ENCODE data around the gene EEF1AKMT1. TPM values are rescaled to one million over a fixed set of nuclear protein-coding genes. Genes with fewer than 3 reads are reported as not detected.

EEF1AKMT1 gene
- total RNA-seq, 2 experiments from 2014 or later = 1.9 to 2.5 TPM

- peaks cover 18 to 29% of the 10 kb centered on the region in 2 experiments for H3K27me3 ChIP-seq (ENCODE audit: control insufficient read depth in 1 of 2, insufficient read depth in 2 of 2, low read length in 2 of 2)
- peak overlapping the region; percentile 77 for H3K4me3 Mint-ChIP-seq
- H3K27ac ChIP-seq (ENCODE audit: low read depth in 1 of 2, low read length in 2 of 2) = no peak overlapping the region
- no peak overlapping the region for H3K27ac Mint-ChIP-seq
- no peaks in the 10 kb centered on the region for H3K9me3 Mint-ChIP-seq
- no peaks in the 10 kb centered on the region for H3K36me3 ChIP-seq (ENCODE audit: insufficient read depth, low read length)
- peaks cover 28% of the 10 kb centered on the region for H3K27me3 Mint-ChIP-seq
- H3K36me3 Mint-ChIP-seq (ENCODE audit: low read depth) = no peaks in the 10 kb centered on the region
- ATAC-seq (ENCODE audit: poor library complexity) (no peak), DNase-seq (no peak)
- CTCF ChIA-PET = interaction anchor here (1.3 kb wide), 1 partner anchor 125 kb away, joined by 3 read pairs; no protein-coding TSS in a partner anchor
- no peak for TF ChIP-seq CTCF (IDR thresholded peaks at IDR 0.05)
- peaks cover 7% of the 10 kb centered on the region for H3K4me1 Mint-ChIP-seq (ENCODE audit: low read depth)
- H3K4me1 ChIP-seq (ENCODE audit: insufficient read depth, low read length) = peaks cover 14% of the 10 kb centered on the region
- no peaks in the 10 kb centered on the region for H3K9me3 ChIP-seq (ENCODE audit: control insufficient read depth in 1 of 2, insufficient read depth in 1 of 2, low read length in 2 of 2)
- intact Hi-C loops (cut with DNase I, micrococcal nuclease) = loop anchor here (2.0 to 10.0 kb wide), 7 partner anchors 66 to 590 kb away; partner anchors contain the start of genes CRYL1 (in 1 of the 2), GJB2 (in 1 of the 2) and IFT88 (in 1 of the 2)
- no peak overlapping the region for H3K4me3 ChIP-seq (ENCODE audit: low read length)
- POLR2A ChIA-PET = interaction anchor here (1.1 to 1.7 kb wide), 2 partner anchors 68 to 228 kb away, joined by 6 to 15 read pairs; partner anchors contain the start of gene EEF1AKMT1
Observed at GRCh38 chr13:20704459-20705069, 69.2 kb downstream of the EEF1AKMT1 start.

- Mint-ChIP-seq H3K27me3 (peaks cover 35% of the 10 kb centered on the region), H3K36me3 (ENCODE audit: low read depth) (no peaks in the 10 kb centered on the region), H3K4me3 (peak overlapping the region; percentile 77), H3K27ac (no peak overlapping the region), H3K4me1 (ENCODE audit: low read depth) (peaks cover 7% of the 10 kb centered on the region), H3K9me3 (no peaks in the 10 kb centered on the region)
- no peaks in the 10 kb centered on the region for H3K36me3 ChIP-seq (ENCODE audit: insufficient read depth, low read length)
- intact Hi-C loops (cut with DNase I, micrococcal nuclease) = loop anchor here (2.0 to 10.0 kb wide), 6 partner anchors 67 to 591 kb away; partner anchors contain the start of genes CRYL1 (in 1 of the 2), GJB2 (in 1 of the 2) and IFT88 (in 1 of the 2)
- ATAC-seq (ENCODE audit: poor library complexity) (peak; percentile 91), DNase-seq (peak; percentile 50 to 91 (median 70))
- TF ChIP-seq CTCF (IDR thresholded peaks at IDR 0.05) = peak; percentile 21
- no peaks in the 10 kb centered on the region for H3K9me3 ChIP-seq (ENCODE audit: control insufficient read depth in 1 of 2, insufficient read depth in 1 of 2, low read length in 2 of 2)
- no peak overlapping the region for H3K4me3 ChIP-seq (ENCODE audit: low read length)
- CTCF ChIA-PET = interaction anchor here (0.5 to 0.7 kb wide), 2 partner anchors 68 to 589 kb away, joined by 3 to 7 read pairs; no protein-coding TSS in a partner anchor
- peaks cover 14% of the 10 kb centered on the region for H3K4me1 ChIP-seq (ENCODE audit: insufficient read depth, low read length)
- POLR2A ChIA-PET = interaction anchor here (0.6 to 1.7 kb wide), 4 partner anchors 66 to 228 kb away, joined by 3 to 15 read pairs (median 4); partner anchors contain the start of gene EEF1AKMT1
- H3K27me3 ChIP-seq (ENCODE audit: control insufficient read depth in 1 of 2, insufficient read depth in 2 of 2, low read length in 2 of 2) = peaks cover 18 to 33% of the 10 kb centered on the region in 2 experiments
- H3K27ac ChIP-seq (ENCODE audit: low read depth in 1 of 2, low read length in 2 of 2) = no peak overlapping the region
Observed at GRCh38 chr13:20703780-20704458, 69.8 kb downstream of the EEF1AKMT1 start.
